Bronchial epithelial cell (primary cell): Measurements from ENCODE around the gene FMNL3. TPM values are rescaled to one million over a fixed set of nuclear protein-coding genes. Genes with fewer than 3 reads are reported as not detected.

Experiments
- DNase-seq: peaks from one replicate; pipeline ENCODE4 v3.0.0-alpha.2; 2010; ENCODE audit warnings: low read depth
- FAIRE-seq: peaks from 2 replicates; lab custom pipeline; 2011; peaks lifted over from hg19 to GRCh38; lab: Jason Lieb, UNC
- H3K27me3 ChIP-seq: 2 replicates; pipeline ENCODE4 v1.5.1; 2011; ENCODE audit warnings: low read length; ENCODE audit not compliant: control insufficient read depth, insufficient read depth
- H3K36me3 ChIP-seq: 2 replicates; pipeline ENCODE4 v1.5.1; 2011; ENCODE audit warnings: low read length; ENCODE audit not compliant: control insufficient read depth, insufficient read depth
- H3K4me3 ChIP-seq: 2 replicates; pipeline ENCODE4 v1.5.1; 2011; ENCODE audit warnings: mild to moderate bottlenecking, low read depth, low read length, control low read depth
- CTCF ChIP-seq: IDR thresholded peaks from 2 replicates; pipeline ENCODE4 v1.5.1; 2011; ENCODE audit warnings: mild to moderate bottlenecking, moderate library complexity, low read length, control low read depth, inconsistent platforms; ENCODE audit not compliant: insufficient read depth, severe bottlenecking
- total RNA-seq: library from RNA; depleted of rRNA; stranded (reverse); fragments of >200 nt; gene quantifications from 2 replicates; pipeline ENCODE4 v1.2.1, GENCODE V29; 2014

Gene FMNL3
- total RNA-seq, 1 donor from 2014 or later, result 2.6 TPM

- no peaks in the 10 kb centered on the region for H3K27me3 ChIP-seq
Observed at GRCh38 chr12:49696723-49697122, 10.5 kb downstream of the FMNL3 start.

GRCh38 chr12:49693931-49694444, 13.2 kb downstream of the FMNL3 start:
- no peak for TF ChIP-seq CTCF
- Histone ChIP-seq H3K4me3 (no peak overlapping the region), H3K27me3 (no peaks in the 10 kb centered on the region), H3K36me3 (no peaks in the 10 kb centered on the region)
- DNase-seq, result no peak
- FAIRE-seq, result no peak

More at GRCh38 chr12:49696723-49697122, 10.5 kb downstream of the FMNL3 start:
- Histone ChIP-seq H3K36me3 (no peaks in the 10 kb centered on the region), H3K4me3 (no peak overlapping the region)
- TF ChIP-seq CTCF, result no peak
- DNase-seq (no peak), FAIRE-seq (no peak)

GRCh38 chr12:49692851-49693250, 14.4 kb downstream of the FMNL3 start:
- no peak for TF ChIP-seq CTCF
- no peak overlapping the region for H3K4me3 ChIP-seq
- FAIRE-seq, result no peak
- no peaks in the 10 kb centered on the region for H3K27me3 ChIP-seq
- no peak for DNase-seq
- no peaks in the 10 kb centered on the region for H3K36me3 ChIP-seq

GRCh38 chr12:49689785-49690184, 17.4 kb downstream of the FMNL3 start:
- Histone ChIP-seq H3K4me3 (no peak overlapping the region), H3K27me3 (no peaks in the 10 kb centered on the region), H3K36me3 (no peaks in the 10 kb centered on the region)
- no peak for TF ChIP-seq CTCF
- no peak for DNase-seq
- no peak for FAIRE-seq

- DNase-seq, result no peak
Observed at GRCh38 chr12:49689237-49689636, 18.0 kb downstream of the FMNL3 start.

More at GRCh38 chr12:49689237-49689636, 18.0 kb downstream of the FMNL3 start:
- no peaks in the 10 kb centered on the region for H3K36me3 ChIP-seq
- FAIRE-seq, result no peak
- no peak overlapping the region for H3K4me3 ChIP-seq
- H3K27me3 ChIP-seq, result no peaks in the 10 kb centered on the region
- TF ChIP-seq CTCF, result no peak
